Measurements from ENCODE around the gene MRPS26.
"Not testable (repeated sequence)": the region's sequence is repeated elsewhere in the genome, so short reads cannot be mapped to it uniquely, and the experiment has no call there.

Gene MRPS26

DNA sequence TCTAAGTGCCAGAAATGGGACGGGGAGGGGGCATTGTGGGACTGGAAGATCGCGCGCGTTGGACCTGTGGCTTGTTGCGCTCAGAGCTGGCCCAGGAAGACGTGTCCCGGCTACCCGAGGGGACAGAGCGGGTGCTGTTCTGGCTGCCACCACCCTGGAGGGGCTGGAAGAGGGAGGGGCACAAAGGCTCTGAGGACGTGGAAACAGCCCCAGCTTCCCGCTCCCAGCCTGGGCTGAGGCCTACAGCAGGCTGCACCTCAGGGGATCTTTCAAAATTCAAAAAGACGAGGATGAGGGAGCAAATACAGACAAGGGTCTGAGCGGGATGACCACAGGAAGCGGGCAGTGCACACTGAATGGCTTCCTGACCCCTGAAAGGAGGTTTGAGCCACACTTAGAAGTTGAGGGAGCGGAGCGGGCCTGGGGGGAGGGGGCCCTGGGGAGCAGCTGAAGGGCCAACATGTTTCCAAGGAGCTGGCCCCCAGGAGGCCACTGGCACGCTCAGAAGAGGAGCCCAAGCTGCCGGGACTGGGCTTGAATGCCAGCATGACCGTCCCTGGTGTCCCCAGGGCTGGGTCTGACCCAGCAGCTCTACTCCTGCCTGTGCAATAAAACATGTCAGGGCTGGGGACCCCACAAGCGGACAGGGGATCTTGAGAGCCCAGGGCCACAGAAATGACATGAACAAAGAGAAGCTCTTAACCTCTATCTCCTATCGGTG, 26.8 kb downstream of the MRPS26 start:
- in situ Hi-C loops (cut with HindIII; ENCODE audit: low sequenced_read_pairs), result no loop called here

GRCh38 chr20:3073251-3073643, 27.4 kb downstream of the MRPS26 start:
- in situ Hi-C loops (cut with HindIII; ENCODE audit: low sequenced_read_pairs), result not testable (repeated sequence)

- in situ Hi-C loops (cut with HindIII; ENCODE audit: low sequenced_read_pairs), result no loop called here
These were observed 29.0 kb downstream of the MRPS26 start for GRCh38 chr20:3074812-3075211.

DNA sequence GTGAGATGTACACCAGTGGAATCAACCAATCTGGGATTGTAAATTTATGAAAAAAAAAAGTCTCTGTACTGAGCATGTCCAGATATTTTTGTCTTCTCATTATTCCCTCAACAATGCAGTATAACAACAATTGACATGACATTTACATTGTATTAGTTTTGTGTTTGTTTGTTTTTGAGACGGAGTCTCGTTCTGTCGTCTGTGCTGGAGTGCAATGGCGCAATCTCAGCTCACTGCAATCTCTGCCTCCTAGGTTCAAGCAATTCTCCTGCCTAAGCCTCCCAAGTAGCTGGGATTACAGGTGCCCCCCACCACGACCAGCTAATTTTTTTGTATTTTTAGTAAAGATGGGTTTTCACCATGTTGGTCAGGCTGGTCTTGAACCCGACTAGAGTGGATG, 29.5 kb downstream of the MRPS26 start:
- in situ Hi-C loops (cut with HindIII; ENCODE audit: low sequenced_read_pairs), result not testable (repeated sequence)

GRCh38 chr20:3077618-3078134, 31.8 kb downstream of the MRPS26 start:
- in situ Hi-C loops (cut with HindIII; ENCODE audit: low sequenced_read_pairs), result no loop called here

DNA sequence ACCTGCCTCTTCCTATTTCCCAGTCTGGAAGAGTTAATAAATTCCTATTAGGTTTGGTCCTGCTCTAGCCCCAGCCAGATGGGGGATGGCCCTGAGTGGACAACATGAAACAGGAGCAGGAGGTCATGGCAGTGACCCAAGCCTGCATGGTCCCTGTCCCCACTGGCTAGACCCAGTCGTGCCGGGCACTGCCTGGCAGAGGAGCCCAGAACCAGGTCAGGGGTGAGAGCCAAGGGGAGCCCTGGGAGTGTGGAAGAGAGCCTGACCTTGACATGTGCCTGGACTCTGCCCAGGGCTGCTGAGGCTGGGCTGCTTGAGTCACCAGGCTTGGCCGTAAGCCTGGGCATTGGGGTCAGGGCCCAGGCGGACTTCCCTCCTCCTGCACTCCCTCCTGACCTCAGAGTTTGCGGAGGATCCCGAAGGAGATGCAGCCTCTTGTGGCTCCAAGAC, 35.1 kb downstream of the MRPS26 start:
- in situ Hi-C loops (cut with HindIII; ENCODE audit: low sequenced_read_pairs), result loop anchor here (10.0 kb wide), 1 partner anchor 194 kb away; no protein-coding TSS in a partner anchor

- in situ Hi-C loops (cut with HindIII; ENCODE audit: low sequenced_read_pairs), result loop anchor here (10.0 kb wide), 1 partner anchor 193 kb away; no protein-coding TSS in a partner anchor
These were observed 35.8 kb downstream of the MRPS26 start for GRCh38 chr20:3081641-3082040.

- in situ Hi-C loops (cut with HindIII; ENCODE audit: low sequenced_read_pairs), result loop anchor here (10.0 kb wide), 1 partner anchor 192 kb away; no protein-coding TSS in a partner anchor
These were observed 36.6 kb downstream of the MRPS26 start for GRCh38 chr20:3082306-3082951.

DNA sequence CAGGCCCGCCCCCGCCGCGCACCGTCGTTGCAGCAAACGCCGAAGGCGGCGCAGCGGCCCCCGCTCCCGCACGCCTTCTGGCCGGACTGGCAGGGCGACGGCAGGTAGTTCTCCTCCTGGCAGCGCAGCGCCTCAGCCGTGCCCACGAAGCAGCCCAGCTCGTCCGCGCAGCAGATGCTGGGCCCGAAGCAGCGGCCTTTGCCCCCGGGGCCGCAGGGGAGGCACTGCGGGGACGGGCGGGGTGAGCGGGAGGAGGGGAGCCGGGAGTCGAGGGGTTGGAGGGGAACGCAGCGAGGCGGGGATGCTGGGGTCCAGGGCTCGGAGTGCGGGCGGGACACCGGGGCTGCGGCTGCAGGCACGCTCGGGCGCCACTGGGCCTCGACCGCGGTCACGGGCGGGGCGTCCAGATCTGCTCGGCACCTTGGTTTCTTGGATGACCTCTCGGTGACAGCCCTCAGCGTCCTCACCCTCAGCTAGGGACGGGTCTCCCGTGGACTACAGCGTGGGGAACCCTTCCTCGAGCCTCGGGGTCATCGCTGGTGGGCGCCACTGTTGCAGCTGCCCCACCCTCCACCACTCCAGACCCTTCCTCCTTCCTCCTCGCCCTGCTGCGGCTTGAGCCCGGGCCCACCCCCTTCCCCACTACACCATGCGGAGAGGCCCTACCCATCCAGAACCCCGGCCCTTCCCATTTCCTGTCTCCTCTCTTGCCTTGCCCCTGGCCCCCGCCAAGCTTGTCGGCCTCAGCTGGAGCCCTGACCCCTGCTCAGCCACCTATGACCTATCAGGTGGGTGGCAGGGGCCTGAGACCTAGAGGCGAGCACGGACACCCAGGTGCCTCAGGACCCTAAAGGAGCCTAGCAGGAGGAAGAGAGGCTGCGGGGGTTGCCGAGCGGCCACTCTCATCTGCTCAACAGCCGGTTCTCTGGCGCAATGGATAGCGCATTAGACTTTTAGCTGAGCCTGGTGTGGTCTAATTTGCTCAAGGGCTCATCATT, 37.4 kb downstream of the MRPS26 start:
- in situ Hi-C loops (cut with HindIII; ENCODE audit: low sequenced_read_pairs), result loop anchor here (10.0 kb wide), 1 partner anchor 192 kb away; no protein-coding TSS in a partner anchor

GRCh38 chr20:3084283-3084985, 38.6 kb downstream of the MRPS26 start, which contains the start of gene AVP:
Gene AVP, minus strand, starts transcription at chr20:3084724. Its CDS starts 50 bp downstream, at chr20:3084674.
- in situ Hi-C loops (cut with HindIII; ENCODE audit: low sequenced_read_pairs), result loop anchor here (10.0 kb wide), 1 partner anchor 190 kb away; no protein-coding TSS in a partner anchor

GRCh38 chr20:3084986-3085360, 39.1 kb downstream of the MRPS26 start:
- in situ Hi-C loops (cut with HindIII; ENCODE audit: low sequenced_read_pairs), result loop anchor here (10.0 kb wide), 1 partner anchor 190 kb away; no protein-coding TSS in a partner anchor

GRCh38 chr20:3085571-3086072, 39.8 kb downstream of the MRPS26 start:
- in situ Hi-C loops (cut with HindIII; ENCODE audit: low sequenced_read_pairs), result loop anchor here (10.0 kb wide), 1 partner anchor 189 kb away; no protein-coding TSS in a partner anchor

GRCh38 chr20:3088031-3088430, 42.2 kb downstream of the MRPS26 start:
- in situ Hi-C loops (cut with HindIII; ENCODE audit: low sequenced_read_pairs), result loop anchor here (10.0 kb wide), 1 partner anchor 187 kb away; no protein-coding TSS in a partner anchor

DNA sequence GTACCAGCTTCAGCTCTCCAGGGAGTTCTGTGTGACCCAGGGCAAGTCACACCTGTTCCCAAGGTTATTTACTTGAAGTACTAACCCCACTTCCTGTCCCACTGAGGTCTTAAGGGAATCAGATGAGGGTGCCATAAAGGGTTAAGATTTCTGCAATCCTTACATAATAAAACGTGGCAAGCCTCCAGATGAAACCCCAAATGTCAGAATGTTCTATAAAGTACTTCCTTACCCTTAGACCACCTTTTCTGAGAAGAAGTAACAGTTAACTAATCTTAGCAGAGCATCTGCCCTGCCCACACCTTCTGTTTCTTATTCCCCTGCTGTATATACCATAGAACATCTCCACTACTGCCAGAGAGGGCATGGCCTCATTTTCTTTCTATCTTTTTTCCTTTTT, 44.7 kb downstream of the MRPS26 start:
- in situ Hi-C loops (cut with HindIII; ENCODE audit: low sequenced_read_pairs), result no loop called here

- in situ Hi-C loops (cut with HindIII; ENCODE audit: low sequenced_read_pairs), result no loop called here
These were observed 46.9 kb downstream of the MRPS26 start for GRCh38 chr20:3092611-3093379.

GRCh38 chr20:3093861-3094361, 48.1 kb downstream of the MRPS26 start:
- in situ Hi-C loops (cut with HindIII; ENCODE audit: low sequenced_read_pairs), result no loop called here

- in situ Hi-C loops (cut with HindIII; ENCODE audit: low sequenced_read_pairs), result no loop called here
These were observed 49.2 kb downstream of the MRPS26 start for GRCh38 chr20:3094848-3095629.

Measured in DLD1 (cell line).